ENCODE measurements around the gene PRKN.

PRKN gene

GRCh38 chr6:161618831-161619454 lies 1108.6 kb downstream of the PRKN start:
- peak in 1 of 2 experiments; percentile 4 for DNase-seq (ENCODE audit: low read depth in 1 of 2, low spot score in 1 of 2)

GRCh38 chr6:161613711-161614110 lies 1113.9 kb downstream of the PRKN start:
- no peak for DNase-seq (ENCODE audit: low read depth in 1 of 2, low spot score in 1 of 2)
- Histone ChIP-seq H3K27ac (replicated peaks) (no peak overlapping the region), H3K27me3 (ENCODE audit: insufficient read depth, poor library complexity, severe bottlenecking) (no peaks in the 10 kb centered on the region), H3K4me3 (replicated peaks; ENCODE audit: insufficient read depth, low read length) (no peak overlapping the region)
- TF ChIP-seq REST (IDR thresholded peaks at IDR 0.05; ENCODE audit: insufficient replicate concordance, low read depth) (no peak), SPI1 (IDR thresholded peaks at IDR 0.05; ENCODE audit: borderline replicate concordance, low read depth) (no peak), POLR2AphosphoS5 (IDR thresholded peaks at IDR 0.05; ENCODE audit: low read depth) (no peak), GABPA (IDR thresholded peaks at IDR 0.05; ENCODE audit: low read depth) (no peak)
- TF ChIP-seq, protein P1, sequence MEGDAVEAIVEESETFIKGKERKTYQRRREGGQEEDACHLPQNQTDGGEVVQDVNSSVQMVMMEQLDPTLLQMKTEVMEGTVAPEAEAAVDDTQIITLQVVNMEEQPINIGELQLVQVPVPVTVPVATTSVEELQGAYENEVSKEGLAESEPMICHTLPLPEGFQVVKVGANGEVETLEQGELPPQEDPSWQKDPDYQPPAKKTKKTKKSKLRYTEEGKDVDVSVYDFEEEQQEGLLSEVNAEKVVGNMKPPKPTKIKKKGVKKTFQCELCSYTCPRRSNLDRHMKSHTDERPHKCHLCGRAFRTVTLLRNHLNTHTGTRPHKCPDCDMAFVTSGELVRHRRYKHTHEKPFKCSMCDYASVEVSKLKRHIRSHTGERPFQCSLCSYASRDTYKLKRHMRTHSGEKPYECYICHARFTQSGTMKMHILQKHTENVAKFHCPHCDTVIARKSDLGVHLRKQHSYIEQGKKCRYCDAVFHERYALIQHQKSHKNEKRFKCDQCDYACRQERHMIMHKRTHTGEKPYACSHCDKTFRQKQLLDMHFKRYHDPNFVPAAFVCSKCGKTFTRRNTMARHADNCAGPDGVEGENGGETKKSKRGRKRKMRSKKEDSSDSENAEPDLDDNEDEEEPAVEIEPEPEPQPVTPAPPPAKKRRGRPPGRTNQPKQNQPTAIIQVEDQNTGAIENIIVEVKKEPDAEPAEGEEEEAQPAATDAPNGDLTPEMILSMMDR (IDR thresholded peaks at IDR 0.05; ENCODE audit: insufficient read depth, low read length) = no peak

More at GRCh38 chr6:161618831-161619454, 1108.6 kb downstream of the PRKN start:
- TF ChIP-seq GABPA (IDR thresholded peaks at IDR 0.05; ENCODE audit: low read depth) (no peak), POLR2AphosphoS5 (IDR thresholded peaks at IDR 0.05; ENCODE audit: low read depth) (no peak), SPI1 (IDR thresholded peaks at IDR 0.05; ENCODE audit: borderline replicate concordance, low read depth) (no peak), REST (IDR thresholded peaks at IDR 0.05; ENCODE audit: insufficient replicate concordance, low read depth) (no peak)
- TF ChIP-seq, protein P1 (IDR thresholded peaks at IDR 0.05; ENCODE audit: insufficient read depth, low read length) = no peak
- no peaks in the 10 kb centered on the region for H3K27me3 ChIP-seq (ENCODE audit: insufficient read depth, poor library complexity, severe bottlenecking)
- no peak overlapping the region for H3K4me3 ChIP-seq (replicated peaks; ENCODE audit: insufficient read depth, low read length)
- no peak overlapping the region for H3K27ac ChIP-seq (replicated peaks)

- DNase-seq (ENCODE audit: low read depth in 1 of 2, low spot score in 1 of 2) = no peak
- no peak overlapping the region for H3K27ac ChIP-seq (replicated peaks)
- no peak for TF ChIP-seq GABPA (IDR thresholded peaks at IDR 0.05; ENCODE audit: low read depth)
- TF ChIP-seq, protein P1 (IDR thresholded peaks at IDR 0.05; ENCODE audit: insufficient read depth, low read length) = no peak
- TF ChIP-seq POLR2AphosphoS5 (IDR thresholded peaks at IDR 0.05; ENCODE audit: low read depth) = no peak
- no peak for TF ChIP-seq SPI1 (IDR thresholded peaks at IDR 0.05; ENCODE audit: borderline replicate concordance, low read depth)
- no peak for TF ChIP-seq REST (IDR thresholded peaks at IDR 0.05; ENCODE audit: insufficient replicate concordance, low read depth)
- no peaks in the 10 kb centered on the region for H3K27me3 ChIP-seq (ENCODE audit: insufficient read depth, poor library complexity, severe bottlenecking)
- no peak overlapping the region for H3K4me3 ChIP-seq (replicated peaks; ENCODE audit: insufficient read depth, low read length)
Measured at GRCh38 chr6:161608771-161609170, 1118.8 kb downstream of the PRKN start.
